Right lobe of liver (tissue), 6 donors: ENCODE measurements around the gene OGFOD3. TPM values are rescaled to one million over a fixed set of nuclear protein-coding genes. Genes with fewer than 3 reads are reported as not detected.

ENCODE experiments used
- ATAC-seq, 4 donors: fragments of 200-7000 bp; cut with Tn5 transposase; one replicate each; pipeline ENCODE4 v1.9.1; 2020; ENCODE audit warnings: mild to moderate bottlenecking in 4 of 4, moderate library complexity in 4 of 4
- DNase-seq, 3 donors: peaks; one replicate each; pipeline ENCODE4 v3.0.0-alpha.2; 2020
- H3K27ac ChIP-seq, 3 donors: fragments of 200-600 bp; one replicate each; pipeline ENCODE4 v1.8.0; 2022
- H3K27me3 ChIP-seq, 2 donors: fragments of 200-600 bp; one replicate each; pipeline ENCODE4 v1.8.0; 2022
- H3K36me3 ChIP-seq, 4 donors: fragments of 200-600 bp; sonication (generic) in 1 of 4; one replicate each; pipeline versions ENCODE4 v1.5.1 to v1.8.0; 2017 to 2022; ENCODE audit warnings: control low read depth in 1 of 4
- H3K4me1 ChIP-seq, 4 donors: fragments of 200-600 bp; sonication (generic) in 1 of 4; one replicate each; pipeline versions ENCODE4 v1.5.1 to v1.8.0; 2017 to 2022; ENCODE audit warnings: control low read depth in 1 of 4
- H3K4me3 ChIP-seq, 3 donors: fragments of 200-600 bp; one replicate each; pipeline ENCODE4 v1.8.0; 2022
- H3K9me3 ChIP-seq, 4 donors: fragments of 200-600 bp; sonication (generic) in 1 of 4; one replicate each; pipeline versions ENCODE4 v1.5.1 to v1.8.0; 2017 to 2022; ENCODE audit warnings: control low read depth in 1 of 4
- CTCF ChIP-seq, 4 donors: fragments of 200-600 bp in 3 of 4; fragments of 450-650 bp in 1 of 4; IDR thresholded peaks; one replicate each; pipeline versions ENCODE4 v1.5.1 to v1.8.0; 2016 to 2022; ENCODE audit warnings: antibody characterized with exemption in 4 of 4, mild to moderate bottlenecking in 2 of 4
- POLR2A ChIP-seq: fragments of 450-650 bp; IDR thresholded peaks from one replicate; pipeline ENCODE4 v1.6.1; 2017; ENCODE audit warnings: antibody characterized with exemption, mild to moderate bottlenecking
- WGBS: methylation state at CpG from one replicate; pipeline ENCODE4 v1.1.6; 2018; ENCODE audit warnings: low coverage, low lambda C conversion rate; ENCODE audit not compliant: insufficient coverage; ENCODE audit errors: missing lambda C conversion rate; 5-methylcytosine and 5-hydroxymethylcytosine counted together
- intact Hi-C, 2 donors: fragments of 100-400 bp; cut with DNase I; formaldehyde crosslinking; loops; one replicate each; pipeline versions ENCODE4 v1.11.2 to v1.14.1; 2022
- total RNA-seq, 6 experiments: library from RNA; depleted of rRNA in 2 of 6; stranded (reverse); fragments of >200 nt in 2 of 6; fragmentation: NEBNext Ultra II Directional in 3 of 6; extraction: Animal tissue kit (Norgen Biotek cat#: 25700) in 3 of 6; gene quantifications; one replicate each; pipeline versions ENCODE4 v1.1.0 to v1.2.4, GENCODE V29; 2016 to 2023
- donor health status: DM: no; HTN: yes; CAD: no.
- donor health status: DM: no; HTN: no; CAD: no.
- donor health status: DM: no; HTN: no; CAD: no.
- donor health status: DM: no; HTN: yes; CAD: no.
- donor health status: DM: no; HTN: yes; CAD: no.

OGFOD3 gene
- total RNA-seq, 6 experiments from 2014 or later, result 13.5 to 23.4 (median 16.2) TPM

DNA sequence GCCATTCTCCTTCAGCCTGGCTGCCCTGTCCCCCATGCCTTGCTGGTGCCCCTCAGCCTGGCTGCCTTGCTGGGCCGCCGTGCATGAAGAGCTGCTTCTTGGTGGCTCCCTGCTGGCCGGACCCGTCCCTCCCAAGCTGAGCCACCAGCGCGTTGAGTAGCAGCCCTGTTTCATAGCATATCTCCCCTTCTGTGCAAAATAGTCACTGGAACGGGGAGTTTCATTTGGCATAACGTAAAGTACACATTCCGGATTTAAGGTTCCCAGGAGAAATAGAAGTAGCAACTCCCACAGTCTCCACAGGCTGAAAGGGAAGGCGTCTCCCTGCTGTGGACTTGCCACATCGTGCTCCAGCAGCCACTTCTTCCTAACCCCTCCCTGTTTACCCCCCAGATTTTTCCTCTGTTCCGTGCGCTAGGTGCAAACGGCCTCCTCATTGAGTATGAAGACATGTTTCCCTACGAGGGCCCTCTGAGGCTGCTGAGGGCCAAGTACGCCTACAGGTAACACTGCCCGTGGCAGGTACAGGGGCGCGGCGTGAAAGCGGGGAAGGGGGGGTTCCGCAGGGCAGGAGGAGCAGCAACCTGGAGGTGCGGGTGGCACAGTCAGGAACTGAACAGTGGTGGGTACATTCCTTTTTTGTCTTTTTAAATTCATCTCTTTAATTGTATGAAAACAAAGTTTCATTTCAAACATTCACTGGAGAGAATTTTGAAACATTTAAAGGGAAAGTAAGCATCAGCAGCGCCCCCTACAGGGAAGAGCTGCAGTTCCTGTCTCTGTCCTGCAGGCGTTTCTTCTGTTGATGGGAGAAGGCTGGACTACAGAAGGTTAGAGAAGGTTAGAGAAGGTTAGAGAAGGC, 5.8 kb upstream of the OGFOD3 start:
- no peak for DNase-seq
- H3K27me3 ChIP-seq, result no peaks in the 10 kb centered on the region
- H3K4me1 ChIP-seq, result peaks cover 0 to 7% (median 3%) of the 10 kb centered on the region in 4 donors
- intact Hi-C loops, result no loop called here
- ATAC-seq, result peak in 3 of 4 donors; percentile 29 to 39 (median 35)
- no peaks in the 10 kb centered on the region for H3K36me3 ChIP-seq
- no peak overlapping the region for H3K27ac ChIP-seq
- H3K9me3 ChIP-seq, result no peaks in the 10 kb centered on the region
- H3K4me3 ChIP-seq, result no peak overlapping the region
- 80% methylated on average over 17 of the region's 25 CpGs for WGBS
- TF ChIP-seq POLR2A (no peak), CTCF (IDR thresholded peaks at IDR 0.05) (peak; percentile 39 to 50 (median 44))

- ATAC-seq (peak in 1 of 4 donors; percentile 11), DNase-seq (no peak)
- intact Hi-C loops, result loop anchor here in 1 of 2 donors (10.0 kb wide), 1 partner anchor 65 kb away; the partner anchor contains the start of gene TEX19
- Histone ChIP-seq H3K9me3 (no peaks in the 10 kb centered on the region), H3K36me3 (no peaks in the 10 kb centered on the region), H3K27ac (peak overlapping the region in 2 of 3 donors; percentile 8 to 87), H3K27me3 (no peaks in the 10 kb centered on the region), H3K4me3 (peak overlapping the region in 2 of 3 donors; percentile 73 to 88), H3K4me1 (peaks cover 0 to 19% (median 6%) of the 10 kb centered on the region in 4 donors)
- no peak for TF ChIP-seq POLR2A
- TF ChIP-seq CTCF (IDR thresholded peaks at IDR 0.05), result no peak
- WGBS, result 69% methylated on average over 2 of the region's 2 CpGs
Observed at GRCh38 chr17:82419540-82419939, 1.2 kb upstream of the OGFOD3 start.

DNA sequence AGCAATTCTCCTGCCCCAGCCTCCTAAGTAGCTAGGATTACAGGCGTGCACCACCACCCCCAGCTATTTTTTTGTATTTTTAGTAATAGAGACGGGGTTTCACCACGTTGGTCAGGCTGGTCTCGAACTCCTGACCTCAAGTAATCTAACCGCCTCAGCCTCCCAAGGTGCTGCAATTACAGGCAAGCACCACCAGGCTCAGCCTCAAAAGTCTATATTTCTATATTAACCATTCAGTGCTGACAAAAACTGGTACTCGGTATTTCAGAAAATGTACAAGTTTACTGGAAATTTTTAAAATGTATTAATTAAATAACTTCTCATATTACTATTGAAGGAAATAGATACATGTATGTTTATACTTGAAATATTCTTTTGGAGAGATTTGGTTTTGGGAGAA, 1.6 kb downstream of the OGFOD3 start:
- Histone ChIP-seq H3K4me3 (no peak overlapping the region), H3K4me1 (peaks cover 0 to 22% (median 6%) of the 10 kb centered on the region in 4 donors), H3K9me3 (no peaks in the 10 kb centered on the region), H3K27ac (no peak overlapping the region), H3K27me3 (no peaks in the 10 kb centered on the region), H3K36me3 (no peaks in the 10 kb centered on the region)
- DNase-seq, result no peak
- TF ChIP-seq CTCF (IDR thresholded peaks at IDR 0.05) (no peak), POLR2A (no peak)
- WGBS, result 92% methylated on average over 6 of the region's 6 CpGs
- intact Hi-C loops, result loop anchor here in 1 of 2 donors (10.0 kb wide), 1 partner anchor 62 kb away; the partner anchor contains the start of gene TEX19
- ATAC-seq, result no peak

- Histone ChIP-seq H3K36me3 (no peaks in the 10 kb centered on the region), H3K9me3 (no peaks in the 10 kb centered on the region), H3K4me3 (no peak overlapping the region), H3K4me1 (peaks cover 0 to 22% (median 6%) of the 10 kb centered on the region in 4 donors), H3K27me3 (no peaks in the 10 kb centered on the region), H3K27ac (no peak overlapping the region)
- TF ChIP-seq CTCF (IDR thresholded peaks at IDR 0.05) (no peak), POLR2A (no peak)
- DNase-seq (no peak), ATAC-seq (no peak)
- intact Hi-C loops, result loop anchor here in 1 of 2 donors (10.0 kb wide), 1 partner anchor 61 kb away; the partner anchor contains the start of gene TEX19
- WGBS, result 100% methylated on average over 2 of the region's 4 CpGs
Observed at GRCh38 chr17:82416264-82416663, 2.1 kb downstream of the OGFOD3 start.
